Measurements from ENCODE around the gene GGT7. TPM values are rescaled to one million over a fixed set of nuclear protein-coding genes. Genes with fewer than 3 reads are reported as not detected.
A peak's percentile ranks its signal among the peaks of the same experiment; 100 is the strongest.
"Not testable (repeated sequence)": the region's sequence is repeated elsewhere in the genome, so short reads cannot be mapped to it uniquely, and the experiment has no call there.

Gene GGT7
- total RNA-seq, 1 donor from 2014 or later, result 40.6 TPM

DNA sequence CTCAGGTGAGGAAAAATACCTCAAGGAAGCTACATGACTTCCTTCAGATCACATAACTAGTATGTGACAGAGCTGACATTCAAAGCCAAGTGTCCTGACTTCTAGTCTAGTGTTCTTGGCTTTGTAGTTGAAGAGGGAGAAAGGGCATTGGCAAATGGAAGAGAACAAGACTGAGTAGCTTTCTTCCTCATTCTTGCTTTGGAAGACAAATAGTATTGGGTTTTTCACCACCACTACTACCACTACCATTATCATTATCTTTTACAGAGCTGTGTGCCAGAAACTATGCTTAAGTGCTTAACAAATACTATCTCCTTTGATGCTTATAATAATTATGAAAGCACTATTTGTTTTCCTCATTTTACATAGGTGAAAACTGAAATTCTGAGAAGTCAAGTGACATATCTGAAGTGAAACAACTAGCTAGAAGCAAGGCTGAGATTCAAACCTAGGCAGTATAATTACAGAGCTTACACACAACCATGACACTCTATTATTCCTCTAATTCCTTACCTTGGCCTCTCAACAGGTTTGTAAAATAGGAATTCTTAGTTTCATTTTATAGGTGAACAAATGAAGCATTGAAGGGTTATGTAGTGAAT lies 10.5 kb upstream of the GGT7 start:
- DNase-seq (ENCODE audit: low spot score), result no peak

DNA sequence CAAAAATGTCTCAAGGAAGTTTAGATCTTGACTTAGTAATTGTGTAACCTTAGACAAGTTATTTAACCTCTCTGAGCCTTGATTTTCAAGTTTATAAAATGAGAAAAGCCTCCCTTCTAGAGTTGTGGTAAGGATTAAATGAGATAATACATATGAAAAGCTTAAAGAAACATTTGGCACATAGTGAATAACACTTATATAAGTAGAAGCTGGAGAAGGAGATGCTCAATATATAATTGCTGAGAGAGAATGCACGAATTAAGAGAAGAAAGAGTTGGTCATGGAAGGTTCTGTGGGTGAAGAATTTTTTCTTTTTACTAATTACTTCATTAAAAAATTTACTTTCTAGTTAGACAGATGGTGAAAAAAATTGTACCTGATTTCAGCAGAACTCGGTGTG lies 9.0 kb upstream of the GGT7 start:
- no peak for DNase-seq (ENCODE audit: low spot score)

DNA sequence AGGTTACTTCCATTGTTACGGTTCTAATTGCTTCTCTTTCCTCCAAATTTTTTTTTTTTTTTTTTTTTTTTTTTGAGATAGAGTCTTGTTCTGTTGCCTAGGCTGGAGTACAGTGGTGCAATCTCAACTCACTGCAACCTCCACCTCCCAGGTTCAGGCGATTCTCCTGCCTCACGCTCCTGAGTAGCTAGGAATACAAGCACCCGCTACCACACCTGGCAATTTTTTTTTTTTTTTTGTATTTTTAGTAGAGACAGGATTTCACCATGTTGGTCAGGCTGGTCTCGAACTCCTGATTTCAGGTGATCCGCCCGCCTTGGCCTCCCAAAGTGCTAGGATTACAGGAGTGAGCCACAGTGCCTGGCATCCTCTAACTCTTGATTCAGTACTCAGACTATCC lies 8.3 kb upstream of the GGT7 start:
- DNase-seq (ENCODE audit: low spot score), result not testable (repeated sequence)

DNA sequence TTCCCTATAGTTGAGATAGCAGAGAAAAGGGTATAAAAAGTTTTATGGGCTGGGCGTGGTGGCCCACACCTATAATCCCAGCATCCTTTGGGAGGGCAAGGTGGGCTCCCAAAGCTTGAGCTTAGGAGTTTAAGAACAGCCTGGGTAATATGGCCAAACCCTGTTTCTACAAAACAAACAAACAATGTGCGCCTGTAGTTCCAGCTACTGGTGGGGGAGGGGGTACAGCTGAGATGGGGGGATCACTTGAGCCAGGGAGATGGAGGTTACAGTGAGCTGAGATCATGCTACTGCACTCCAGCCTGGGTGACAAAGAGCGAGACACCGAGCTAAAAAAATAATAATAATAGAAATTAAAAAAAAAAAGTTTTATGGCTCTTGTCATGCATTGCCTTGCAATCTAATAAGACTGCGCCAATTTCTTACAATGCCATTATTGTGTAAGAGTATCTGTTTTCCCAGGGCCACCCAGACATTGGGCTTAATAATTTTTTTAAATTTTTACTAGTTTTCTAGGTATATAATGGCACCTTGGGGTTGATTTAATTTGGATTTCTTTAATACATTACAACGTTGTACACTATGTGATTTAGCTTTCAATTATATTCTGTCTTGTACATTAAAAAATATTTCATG lies 7.7 kb upstream of the GGT7 start:
- no peak for DNase-seq (ENCODE audit: low spot score)

DNA sequence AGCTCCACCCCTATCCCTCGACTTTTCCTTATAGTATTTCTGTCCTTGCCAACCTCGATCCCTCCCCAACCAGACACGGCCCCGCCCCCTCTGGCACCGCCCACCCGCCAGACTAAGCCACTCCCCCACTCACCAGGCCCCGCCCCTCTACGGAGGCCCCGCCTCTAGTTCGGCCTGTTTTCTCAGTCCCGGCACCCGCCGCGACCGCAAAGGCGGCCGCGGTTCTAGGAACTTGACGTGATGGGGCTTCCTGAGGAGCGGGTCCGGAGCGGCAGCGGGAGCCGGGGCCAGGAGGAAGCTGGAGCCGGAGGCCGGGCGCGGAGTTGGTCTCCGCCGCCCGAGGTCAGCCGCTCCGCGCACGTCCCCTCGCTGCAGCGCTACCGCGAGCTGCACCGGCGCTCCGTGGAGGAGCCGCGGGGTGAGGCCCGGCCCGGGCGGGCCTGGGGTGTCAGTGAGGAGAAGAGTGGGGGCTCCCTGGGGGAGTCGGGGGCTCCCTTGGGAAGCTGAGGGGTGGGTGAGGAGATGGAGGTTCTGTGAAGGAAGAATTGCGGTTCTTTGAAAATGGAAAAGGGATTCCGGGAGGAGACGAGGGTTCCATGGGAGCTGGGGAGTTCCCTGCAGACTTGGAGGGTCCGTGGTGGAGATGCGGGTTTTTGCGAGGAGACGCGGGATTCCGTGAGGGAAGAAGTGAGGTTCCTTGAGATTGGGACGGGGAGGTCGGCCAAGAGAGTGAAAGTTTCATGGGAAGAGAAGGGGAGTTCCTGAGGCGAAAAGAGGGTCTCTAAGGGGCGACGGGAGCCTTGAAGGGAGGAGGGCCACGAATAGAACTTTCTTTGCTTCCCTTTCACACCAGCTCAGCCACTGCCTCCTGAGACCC lies 4.0 kb upstream of the GGT7 start, which contains the start of gene ACSS2:
Gene ACSS2 (plus strand): TSS at position 207 of the 877 bp plus-strand sequence. CDS start 34 bp downstream, at position 241.
- peak; percentile 99 for DNase-seq (ENCODE audit: low spot score)

DNA sequence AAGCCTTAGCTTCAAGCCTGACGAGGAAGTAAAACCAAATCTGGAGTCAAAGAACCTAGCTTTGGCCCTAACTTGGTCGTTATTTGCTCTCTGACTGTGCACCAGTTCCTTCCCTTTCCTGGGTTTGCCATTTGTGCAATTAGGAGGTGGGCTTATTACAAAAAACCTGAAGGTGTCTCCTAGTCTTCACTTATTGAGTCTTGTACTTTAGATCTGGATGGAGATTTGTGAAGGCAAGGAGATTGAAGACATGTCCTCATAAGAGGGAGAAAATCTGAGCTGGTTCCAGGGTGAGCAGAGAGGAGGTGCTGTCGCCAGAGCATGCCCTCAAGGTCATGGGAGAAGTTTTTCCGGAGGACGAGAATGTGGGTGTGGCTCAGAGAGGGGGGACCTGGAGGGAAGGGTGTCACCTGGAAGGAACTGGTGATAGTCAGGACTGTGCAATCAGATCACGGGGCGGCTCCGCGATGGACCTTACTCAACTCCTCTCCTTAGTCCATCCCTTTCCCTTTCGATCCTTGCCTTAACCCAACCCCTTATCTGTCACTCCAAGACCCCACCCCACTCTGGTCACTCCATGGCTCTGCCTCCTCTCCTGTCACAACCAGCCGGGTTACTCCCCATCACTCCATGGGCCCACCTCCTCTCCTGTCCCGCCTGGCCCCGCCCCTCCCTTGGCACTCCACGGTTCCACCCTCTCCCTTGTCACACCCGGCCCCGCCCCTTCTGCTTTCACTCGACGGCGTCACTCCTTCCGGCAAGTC lies 3.2 kb upstream of the GGT7 start:
- DNase-seq (ENCODE audit: low spot score), result no peak

DNA sequence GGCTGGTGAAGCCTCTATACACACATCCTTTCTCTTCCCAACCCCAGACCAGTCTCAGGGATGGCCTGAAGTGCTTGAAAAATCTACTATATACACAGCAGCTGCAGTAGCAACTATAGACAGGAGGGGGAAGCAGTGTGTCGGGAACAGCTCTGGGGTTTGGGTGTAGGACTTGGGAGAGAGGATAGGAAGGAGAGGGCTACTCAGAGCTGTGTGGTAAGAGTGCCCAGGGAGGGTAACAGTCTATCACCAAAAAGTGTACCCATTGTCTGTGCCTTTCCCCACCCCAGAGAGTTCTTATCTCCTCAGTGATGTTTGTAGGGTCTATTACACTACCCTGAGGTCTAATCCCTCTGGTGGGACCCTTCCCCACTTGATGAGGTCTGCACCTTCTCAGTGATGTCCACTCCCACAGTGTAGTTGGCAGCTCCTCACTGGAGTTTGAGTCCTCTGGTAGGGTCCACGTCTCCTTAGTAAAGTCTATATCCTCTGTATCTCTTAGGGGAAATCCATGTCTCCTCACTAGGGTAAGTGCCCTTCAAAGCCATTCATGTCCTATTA lies 1.5 kb upstream of the GGT7 start:
- peak; percentile 86 for DNase-seq (ENCODE audit: low spot score)

DNA sequence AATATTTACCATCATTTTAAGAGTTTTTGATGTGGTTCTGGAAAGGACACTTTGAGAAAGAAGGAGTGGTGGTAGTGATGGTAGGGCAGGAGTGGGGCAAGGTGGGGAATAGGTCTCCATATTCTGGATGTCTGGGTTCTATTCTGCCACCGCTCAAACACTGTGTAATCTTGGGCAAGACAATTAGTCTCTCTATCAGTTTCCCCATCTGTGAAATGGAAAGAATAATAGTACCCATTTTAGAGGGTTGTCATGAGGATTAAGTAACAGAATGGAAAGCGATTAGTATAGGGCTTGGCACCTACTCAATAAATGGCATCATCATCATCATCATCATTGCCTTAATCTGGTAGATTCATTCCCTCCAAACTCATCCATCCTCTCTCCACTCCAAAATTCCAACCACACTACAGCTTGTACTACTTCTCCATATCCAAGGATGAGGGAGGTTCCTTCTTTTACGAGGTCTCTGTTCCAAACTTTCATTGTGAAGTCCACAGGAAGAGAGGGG lies 982 bp upstream of the GGT7 start:
- DNase-seq (ENCODE audit: low spot score), result no peak

DNA sequence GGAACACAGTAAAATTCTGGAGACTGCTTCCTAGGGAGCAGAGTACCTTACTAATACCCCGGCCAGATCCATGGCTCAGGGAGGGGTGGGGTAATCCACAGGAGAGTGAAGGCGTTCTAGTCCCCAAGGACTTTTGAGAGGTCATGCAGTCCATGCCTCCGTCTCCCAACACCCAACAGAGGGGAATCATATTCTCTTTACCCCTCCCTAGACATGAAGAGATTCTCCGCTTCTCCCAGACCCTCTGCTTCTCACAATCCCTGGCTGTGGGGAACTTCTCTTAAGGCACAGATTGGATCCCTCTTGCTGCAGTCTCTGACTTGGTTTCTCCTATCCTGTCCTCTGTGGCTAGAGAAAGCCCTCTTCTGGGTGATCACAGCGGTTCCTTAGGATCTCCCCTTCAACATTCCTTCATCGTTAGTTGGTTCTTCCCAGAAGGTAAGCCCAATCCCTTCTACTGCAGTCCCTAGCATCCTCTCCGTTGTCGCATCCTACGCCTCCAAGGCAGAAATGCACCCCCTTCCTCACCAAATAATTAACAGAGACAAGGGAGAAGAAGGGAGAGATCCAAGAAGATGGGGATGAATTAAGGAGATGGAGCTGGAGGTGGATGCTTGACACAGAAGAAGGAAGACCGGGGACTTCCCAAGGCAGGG lies 562 bp downstream of the GGT7 start:
- DNase-seq (ENCODE audit: low spot score), result no peak

DNA sequence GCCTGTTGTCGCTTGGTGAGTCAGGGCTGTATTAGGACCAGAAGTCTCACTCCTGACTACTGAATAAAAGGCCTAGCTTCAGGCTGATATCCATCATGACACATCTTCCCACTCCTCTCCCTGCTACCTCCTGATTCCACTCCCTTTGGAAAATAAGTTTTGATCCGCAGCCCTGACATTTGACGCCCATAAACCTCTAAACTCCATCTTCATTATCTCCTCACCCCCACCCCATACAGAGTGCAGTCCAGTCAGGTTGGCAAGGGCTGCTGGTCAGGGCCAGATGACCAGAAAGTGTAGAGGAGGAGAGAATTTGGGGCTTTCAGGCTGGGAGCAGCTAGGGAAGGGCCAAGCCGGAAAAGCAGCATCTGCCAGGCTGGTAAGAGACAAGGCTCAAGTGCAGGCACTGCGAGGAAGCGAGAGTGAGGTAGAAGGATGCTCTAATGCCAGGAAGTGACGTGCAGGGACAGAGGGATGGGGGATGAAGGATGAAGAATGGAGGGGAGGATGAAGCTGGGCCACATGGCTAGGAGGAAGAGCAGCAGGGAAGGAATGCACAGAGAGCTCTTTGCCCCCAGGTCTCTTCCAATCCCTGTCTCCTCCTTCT lies 1.2 kb downstream of the GGT7 start:
- DNase-seq (ENCODE audit: low spot score), result no peak

DNA sequence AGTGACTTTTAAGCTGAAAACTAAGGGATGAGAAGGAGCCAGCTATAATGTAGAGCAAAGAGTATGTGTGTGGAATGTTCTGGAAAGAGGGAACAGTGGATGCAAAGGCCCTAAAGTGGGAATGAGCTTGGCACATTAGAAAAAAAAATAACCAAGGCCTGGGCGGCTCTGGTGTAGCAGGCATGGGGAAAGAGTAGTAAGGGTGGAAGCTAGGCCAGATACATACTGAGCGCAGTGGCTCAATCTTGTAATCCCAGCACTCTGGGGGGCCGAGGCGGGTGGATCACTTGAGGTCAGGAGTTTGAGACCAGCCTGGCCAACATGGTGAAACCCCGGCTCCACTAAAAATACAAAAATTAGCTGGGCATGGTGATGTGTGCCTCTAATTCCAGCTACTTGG lies 8.4 kb downstream of the GGT7 start:
- no peak for DNase-seq (ENCODE audit: low spot score)

DNA sequence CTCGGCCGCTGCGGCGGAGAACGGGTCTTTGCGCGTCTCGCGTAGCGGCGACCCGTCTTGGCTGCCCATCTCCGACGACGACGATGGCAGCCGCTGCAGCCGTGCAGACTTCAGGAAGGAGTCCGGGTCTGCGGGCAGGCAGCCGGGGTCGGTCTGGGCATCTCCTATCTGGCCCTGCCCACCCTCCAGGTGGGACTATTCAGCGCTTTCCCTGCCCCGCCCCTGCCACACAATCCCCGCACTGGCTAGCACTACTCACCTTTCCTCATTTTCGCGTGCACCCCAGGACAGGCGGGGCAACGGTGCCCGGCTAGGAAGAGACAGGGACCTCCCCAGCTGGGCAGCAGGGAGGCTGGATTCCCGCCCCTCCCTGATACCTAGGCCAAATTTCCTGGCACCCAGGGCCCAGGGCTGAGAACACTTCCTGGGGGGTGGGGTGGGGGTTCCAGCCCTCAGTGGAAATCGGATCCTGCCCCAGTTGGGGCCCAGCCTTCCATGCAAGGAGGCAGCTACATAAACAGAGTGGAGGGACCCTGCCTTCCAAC lies 9.2 kb downstream of the GGT7 start:
- no peak for DNase-seq (ENCODE audit: low spot score)

DNA sequence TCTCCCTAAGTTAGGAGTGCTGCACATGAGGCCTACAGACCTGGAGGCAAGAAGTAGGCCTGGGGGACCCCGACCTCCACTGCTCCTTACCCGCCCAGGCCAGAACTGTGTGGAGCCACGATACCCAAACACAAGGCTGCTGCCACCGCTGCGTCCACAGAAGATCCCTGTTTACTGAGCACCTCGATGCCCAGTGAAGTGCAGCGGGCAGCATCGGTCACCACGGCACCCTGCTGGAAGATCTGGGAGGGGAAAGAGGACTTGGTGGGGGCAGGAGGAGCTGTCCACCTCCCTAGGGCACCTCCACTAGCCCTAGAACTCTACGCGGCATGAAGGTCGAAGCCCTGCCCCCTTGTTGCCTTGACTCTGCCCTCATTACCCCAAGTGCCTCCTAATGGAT lies 9.9 kb downstream of the GGT7 start:
- no peak for DNase-seq (ENCODE audit: low spot score)

DNA sequence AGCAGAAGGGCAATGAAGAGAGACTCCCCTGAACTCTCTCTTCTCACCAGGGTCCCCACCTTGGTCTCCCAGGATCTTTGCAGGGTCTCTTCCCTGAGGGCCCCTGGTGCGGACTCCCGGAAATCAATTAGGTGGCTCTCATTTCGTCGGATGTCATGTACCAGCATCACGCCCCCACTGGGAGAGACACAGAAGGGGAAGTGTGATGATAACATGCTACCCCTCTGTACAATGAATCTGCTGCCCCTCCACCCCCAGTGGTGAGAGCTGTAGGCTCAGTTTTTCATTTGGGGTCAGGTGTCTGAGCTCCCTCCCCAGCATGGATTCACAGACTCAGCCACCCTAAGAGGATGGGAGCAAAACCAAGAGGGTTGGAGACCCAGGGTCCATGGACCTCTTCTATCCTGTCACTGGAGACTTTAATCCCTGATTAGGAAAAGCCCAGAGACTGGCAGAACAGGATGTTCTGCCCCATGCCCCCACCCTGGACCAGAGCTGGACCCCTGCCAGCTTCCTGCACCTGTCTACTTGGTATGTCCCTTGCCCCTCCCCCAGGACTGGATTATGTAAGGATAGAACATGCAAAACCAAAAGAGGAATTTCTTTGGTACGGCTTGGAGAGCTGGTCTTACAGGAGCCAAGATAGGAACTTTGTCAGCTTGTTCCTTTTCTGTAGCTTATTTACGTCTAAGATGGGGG lies 11.1 kb downstream of the GGT7 start:
- peak; percentile 56 for DNase-seq (ENCODE audit: low spot score)

DNA sequence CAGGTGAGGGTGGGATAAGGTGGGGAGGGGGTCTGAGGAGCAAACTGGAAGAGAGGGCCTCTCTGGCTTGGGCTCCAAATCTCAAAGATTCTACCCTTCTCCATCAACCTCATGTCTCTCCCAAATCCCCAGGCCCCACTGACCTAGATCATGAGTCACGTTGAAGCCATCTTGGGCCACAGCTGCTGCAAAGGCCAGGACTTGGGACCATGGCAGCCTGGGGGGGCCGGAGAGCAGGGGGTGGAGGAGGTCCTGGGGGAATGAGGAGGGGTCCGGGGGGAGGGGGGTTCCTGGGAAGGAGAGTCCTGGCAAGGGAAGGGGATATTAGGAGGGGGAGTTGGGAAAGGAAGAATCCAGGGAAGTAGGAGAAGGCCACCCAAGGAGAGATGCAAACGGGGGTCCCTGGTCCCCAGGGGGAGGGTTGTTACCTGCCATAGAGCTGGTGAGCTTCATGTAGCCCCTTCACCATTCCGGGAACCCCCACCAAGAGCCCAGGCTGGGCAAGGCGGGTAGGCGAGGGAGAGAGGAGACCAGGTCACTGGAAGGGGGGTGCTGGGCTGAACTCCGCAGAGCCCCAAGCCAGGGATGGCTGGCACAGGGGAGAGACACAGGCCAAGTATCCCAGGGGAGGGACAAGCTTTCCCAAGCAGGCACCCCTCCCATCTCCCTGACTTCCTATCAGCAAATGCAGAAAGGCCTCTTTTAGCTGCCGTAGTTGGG lies 12.7 kb downstream of the GGT7 start:
- no peak for DNase-seq (ENCODE audit: low spot score)

DNA sequence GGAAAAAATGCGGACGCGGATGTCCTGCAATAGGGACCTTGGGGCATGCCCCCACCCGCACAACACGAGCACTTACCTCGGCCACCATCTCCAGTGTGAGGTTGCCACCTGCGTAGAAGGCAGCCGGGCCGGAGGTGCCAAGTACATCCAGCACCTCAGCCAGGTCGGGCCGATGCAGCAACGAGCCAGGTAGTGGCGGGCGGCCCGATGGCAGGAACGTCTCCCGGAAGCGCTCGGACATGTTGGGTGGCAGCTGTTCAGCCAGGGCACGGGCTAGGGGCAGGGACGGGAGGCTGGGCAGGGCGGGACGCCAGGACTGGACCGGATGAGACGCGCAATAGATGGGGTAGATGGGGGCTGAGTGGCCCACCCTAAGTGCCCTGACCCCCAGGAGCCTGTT lies 13.3 kb downstream of the GGT7 start:
- DNase-seq (ENCODE audit: low spot score), result no peak

DNA sequence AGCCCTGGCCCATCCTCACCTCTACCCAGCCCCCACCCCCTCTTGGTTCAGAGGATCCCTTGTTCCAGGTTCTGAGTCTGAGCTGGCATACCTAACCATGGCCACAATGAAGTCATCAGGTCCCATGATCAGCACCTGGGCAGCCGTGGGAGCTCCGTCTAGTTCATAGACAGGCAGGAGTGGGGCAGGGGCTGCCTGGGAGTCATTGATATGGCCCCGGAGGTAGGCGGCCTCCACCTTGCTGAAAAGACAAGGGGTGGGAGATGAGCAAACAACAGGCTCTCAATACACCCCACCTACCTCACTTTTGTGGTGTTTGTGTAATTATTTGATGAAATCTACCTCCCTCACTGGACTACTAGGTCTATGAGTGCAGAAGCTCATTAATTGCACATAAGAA lies 20.4 kb downstream of the GGT7 start:
- no peak for DNase-seq (ENCODE audit: low spot score)

DNA sequence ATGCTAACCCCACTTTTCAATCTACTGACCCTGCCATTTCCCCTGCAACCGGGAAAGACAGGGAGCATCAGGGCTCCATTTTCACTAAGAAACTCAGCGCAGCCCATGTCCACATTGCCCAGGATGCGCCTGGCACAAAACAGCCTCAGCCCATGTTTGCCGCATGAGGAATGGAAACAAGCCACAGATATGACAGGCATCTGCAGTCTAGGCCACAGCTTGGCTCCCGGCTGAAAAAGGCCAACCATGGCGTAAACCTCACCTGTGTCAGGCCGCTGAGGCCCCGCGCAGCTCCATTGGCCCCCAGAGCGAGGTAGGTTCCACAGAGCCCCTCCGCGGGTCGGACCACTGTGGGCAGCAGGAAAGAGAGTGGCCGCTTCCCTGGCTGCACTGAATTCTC lies 21.7 kb downstream of the GGT7 start:
- DNase-seq (ENCODE audit: low spot score), result no peak

DNA sequence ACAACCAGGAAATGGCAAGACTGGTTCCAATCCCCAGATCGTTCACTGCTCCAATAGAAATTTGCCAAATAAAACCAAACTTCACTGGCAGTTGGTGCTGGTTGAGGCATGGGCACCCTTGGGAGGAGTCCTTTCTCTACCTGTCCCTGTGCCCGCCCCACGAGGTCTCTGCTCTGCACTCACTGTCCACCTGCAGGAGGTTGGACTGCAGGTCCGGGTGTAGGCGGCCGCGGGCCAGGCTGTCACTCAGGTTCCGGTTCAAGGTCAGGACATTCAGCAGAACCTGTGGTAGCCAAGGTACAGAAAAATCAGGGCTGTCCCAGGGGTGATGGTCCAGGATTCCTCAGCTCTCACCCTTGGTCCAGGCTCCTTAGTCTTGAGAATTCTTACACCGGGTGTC lies 22.9 kb downstream of the GGT7 start:
- no peak for DNase-seq (ENCODE audit: low spot score)

All from mucosa of gallbladder (tissue), 1 donor.